Endothelial cell of umbilical vein (primary cell): ENCODE data around the gene ELAC2.

ENCODE experiments used
- CTCF ChIP-seq, 2 donors: IDR thresholded peaks; 1 replicate in 1 of 2; 2 replicates in 1 of 2; pipeline ENCODE4 v1.5.1; 2011; ENCODE audit warnings: low read length in 2 of 2, mild to moderate bottlenecking in 2 of 2, moderate library complexity in 2 of 2, control low read depth in 1 of 2, inconsistent platforms in 1 of 2, low read depth in 1 of 2; ENCODE audit not compliant: insufficient read depth in 1 of 2; ENCODE audit errors: extremely low read depth in 1 of 2
- EZH2 ChIP-seq: IDR thresholded peaks from 2 replicates; pipeline ENCODE4 v1.6.1; 2012; ENCODE audit warnings: borderline replicate concordance, low read depth, mild to moderate bottlenecking, moderate library complexity, low read length, inconsistent platforms; ENCODE audit not compliant: severe bottlenecking
- GATA2 ChIP-seq: IDR thresholded peaks from 2 replicates; pipeline ENCODE4 v1.7.0; 2011; ENCODE audit warnings: low read depth, mild to moderate bottlenecking, moderate library complexity, mixed read lengths, low read length; ENCODE audit not compliant: insufficient read length, insufficient read depth
- POLR2A ChIP-seq: IDR thresholded peaks from 2 replicates; pipeline ENCODE4 v1.6.1; 2012; ENCODE audit warnings: low read depth, mild to moderate bottlenecking, control low read depth, low read length
- POLR2AphosphoS5 ChIP-seq: IDR thresholded peaks from 2 replicates; pipeline ENCODE4 v1.6.1; 2012; ENCODE audit warnings: low read depth, mild to moderate bottlenecking, control low read depth, low read length, moderate library complexity; ENCODE audit not compliant: insufficient read depth

GRCh38 chr17:12963505-12963904 is 54.3 kb downstream of the ELAC2 start:
- TF ChIP-seq CTCF (IDR thresholded peaks at IDR 0.05; ENCODE audit: extremely low read depth in 1 of 2, insufficient read depth in 1 of 2, low read depth in 1 of 2, low read length in 2 of 2) (no peak), GATA2 (no peak), POLR2AphosphoS5 (no peak), EZH2 (no peak), POLR2A (no peak)
